ENCODE results near the gene FAM107B.

GRCh38 chr10:14513123-14513522, 261.6 kb downstream of the FAM107B start:
- TF ChIP-seq CTCF (IDR thresholded peaks at IDR 0.05), result no peak
- TF ChIP-seq POLR2A (IDR thresholded peaks at IDR 0.05), result no peak

Measured in uterus (tissue), 2 donors.